Hypothalamus (tissue), 51 donors: Measurements from ENCODE around the gene ARNT2.

Source experiments
- DNase-seq, 51 donors: peaks; one replicate each; lab custom pipeline; 2025; lab: John Stamatoyannopoulos, UW

ARNT2 gene

DNA sequence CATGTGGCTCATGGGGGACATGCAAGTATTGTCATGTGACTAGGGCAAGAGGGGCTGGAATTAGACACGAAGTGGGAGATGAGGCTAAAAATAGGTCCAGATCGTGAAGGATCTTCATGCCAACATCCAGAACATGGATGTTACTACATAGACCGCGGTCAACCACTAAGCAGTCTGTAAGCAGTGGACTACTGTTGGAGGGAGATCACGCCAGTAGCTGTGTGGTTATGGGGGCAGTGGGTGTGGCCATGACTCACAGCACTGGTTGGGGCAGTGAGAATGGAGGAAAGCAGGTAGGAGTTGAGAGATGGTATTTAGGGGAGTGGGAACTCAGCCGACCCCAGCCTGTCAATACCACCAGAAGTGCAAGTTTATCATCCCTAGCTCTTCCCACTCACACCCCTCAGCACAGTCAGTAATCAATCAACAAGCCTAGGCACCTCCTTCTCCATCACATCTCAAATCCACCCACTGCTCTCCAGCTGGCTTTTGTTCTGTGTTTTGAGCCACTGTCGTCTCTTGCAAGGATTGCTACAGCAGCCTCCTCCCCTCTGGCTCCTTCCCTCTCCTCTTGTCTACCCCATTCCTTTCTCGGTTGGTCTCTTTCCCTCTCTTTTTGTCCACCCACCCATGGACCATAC is 183.8 kb downstream of the ARNT2 start:
- peak in 1 of 51 donors; percentile 48 for DNase-seq

DNA sequence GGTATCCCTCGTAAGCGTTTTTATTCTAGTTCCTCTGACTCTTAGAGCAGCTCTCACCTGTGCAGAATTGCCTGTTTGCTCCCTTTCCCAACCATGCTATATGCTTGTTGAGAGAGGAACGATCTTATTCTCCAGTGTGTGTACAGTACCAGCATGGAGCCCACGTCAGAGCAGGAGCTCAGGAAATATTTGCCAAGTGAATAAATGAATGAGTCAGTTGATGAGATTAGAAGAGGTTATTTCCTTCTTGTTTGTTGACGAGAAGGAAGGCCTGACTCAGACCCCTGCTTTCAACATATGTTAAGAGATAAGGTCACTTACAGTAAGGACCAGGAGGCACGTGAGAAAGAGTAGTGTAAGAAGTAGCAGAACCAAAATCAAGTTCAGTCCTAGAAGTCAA is 184.6 kb downstream of the ARNT2 start:
- DNase-seq = no peak

DNA sequence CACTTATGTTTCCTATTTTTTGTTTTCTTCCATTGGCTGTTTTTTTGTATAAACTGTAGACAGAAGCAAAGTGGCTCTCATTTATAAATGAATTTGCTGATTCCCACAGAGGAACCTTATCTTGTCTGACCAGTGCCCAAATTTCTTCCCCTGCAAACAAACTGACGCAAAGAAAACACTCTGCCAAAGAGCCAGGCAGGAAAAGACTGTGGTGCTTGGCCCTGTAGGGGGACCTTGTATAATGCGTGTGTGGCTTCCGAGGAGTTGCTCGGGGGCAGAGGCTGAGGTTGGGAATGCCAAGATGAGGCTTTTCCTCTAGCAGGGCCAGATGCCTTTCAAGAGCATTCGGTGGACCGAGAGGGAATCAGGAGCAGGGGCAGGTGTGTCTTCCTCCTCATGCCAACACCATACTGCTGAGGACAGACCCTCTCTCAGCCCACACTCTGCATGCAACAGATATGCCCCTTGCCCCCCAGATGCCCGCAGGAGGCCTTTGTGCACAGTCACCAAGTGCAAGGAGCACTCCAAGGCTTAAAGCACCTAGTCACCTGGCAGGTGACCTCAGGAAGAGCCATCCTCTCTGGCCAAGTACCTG is 186.7 kb downstream of the ARNT2 start:
- DNase-seq = no peak

DNA sequence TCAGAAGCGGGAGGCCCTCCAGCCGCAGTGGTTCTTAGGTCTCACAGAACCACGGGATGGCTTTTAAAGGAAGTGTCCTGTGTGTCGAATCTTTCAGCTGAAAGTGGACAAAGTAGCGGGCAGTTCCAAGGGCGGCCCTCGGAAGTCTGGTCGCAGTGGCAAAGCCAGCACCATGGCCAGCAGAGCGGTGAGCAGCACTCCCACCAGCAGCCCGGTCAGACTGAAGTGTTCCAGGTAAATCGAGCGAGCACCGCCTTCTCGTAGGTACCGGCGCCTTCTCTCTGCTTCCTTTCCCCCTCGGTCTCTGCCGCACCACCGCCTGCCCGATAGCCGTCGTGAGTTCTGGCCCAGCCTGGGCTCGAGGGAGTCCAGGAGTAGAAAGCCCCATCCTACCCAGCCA is 187.3 kb downstream of the ARNT2 start:
- no peak for DNase-seq

DNA sequence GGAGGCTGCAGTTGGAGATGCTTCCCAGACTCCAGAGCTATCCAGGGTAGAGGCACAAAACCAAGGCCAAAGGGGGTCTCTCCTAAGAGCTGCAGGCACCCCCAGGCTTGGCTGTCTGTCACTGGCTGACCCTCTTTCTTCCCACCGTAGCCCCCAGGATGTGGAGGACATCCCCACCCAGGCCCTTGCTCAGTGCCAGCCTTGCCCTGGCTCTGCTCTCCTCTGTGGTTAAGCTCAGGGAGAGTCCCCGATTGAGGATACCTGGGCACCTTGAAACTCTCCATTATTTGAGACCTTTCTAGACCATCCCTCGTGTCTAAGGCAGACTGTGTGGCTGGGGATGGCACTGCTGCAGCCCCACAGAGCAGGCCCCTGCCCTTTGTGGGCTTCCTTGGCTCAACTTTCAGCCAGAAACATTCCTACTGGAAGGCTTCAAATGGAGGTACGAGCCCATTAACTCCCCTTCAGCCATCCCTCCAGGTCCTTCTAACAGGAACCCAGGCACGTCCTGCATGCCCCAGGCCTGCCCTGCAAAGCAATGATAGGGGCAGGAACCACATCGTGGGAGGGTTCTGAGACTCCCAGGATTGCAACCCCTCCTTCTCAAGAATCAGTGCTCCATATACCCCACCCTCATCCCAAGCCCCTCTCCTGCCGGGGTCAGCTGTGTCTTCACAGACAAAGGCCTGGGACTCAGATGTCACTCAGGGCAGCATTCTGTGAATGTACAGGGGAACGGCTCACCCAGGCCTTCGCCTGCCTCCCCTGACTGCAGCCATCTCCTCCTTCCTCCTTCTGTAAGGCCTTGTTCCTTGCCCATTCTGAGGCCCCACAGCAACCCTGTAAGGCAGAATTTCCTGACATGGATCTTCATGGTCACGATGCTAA is 188.0 kb downstream of the ARNT2 start:
- DNase-seq = no peak

DNA sequence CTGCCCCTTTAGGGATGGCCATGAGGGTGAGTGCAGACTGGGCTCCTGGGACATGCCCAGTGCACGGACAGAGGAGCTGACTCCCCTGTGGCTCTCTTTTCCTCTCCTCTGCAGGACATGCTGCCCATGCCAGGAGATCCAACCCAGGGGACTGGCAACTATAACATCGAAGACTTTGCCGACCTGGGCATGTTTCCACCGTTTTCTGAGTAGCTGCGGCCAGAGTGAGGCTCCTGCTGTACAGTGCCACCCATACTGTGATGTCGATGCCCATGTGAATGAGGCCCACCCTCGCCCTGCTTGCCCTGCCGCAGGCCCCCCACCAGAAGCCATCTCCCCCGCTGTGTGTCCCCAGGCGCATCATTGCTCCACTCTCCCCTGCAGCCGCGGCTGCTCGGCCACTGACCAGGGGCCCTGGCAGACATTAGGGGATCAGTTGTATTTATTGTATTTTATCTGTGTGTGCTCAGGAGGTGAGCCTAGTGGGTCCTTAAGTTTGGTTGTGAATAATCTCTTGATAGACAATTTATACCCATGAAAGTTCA is 189.4 kb downstream of the ARNT2 start:
- no peak for DNase-seq

DNA sequence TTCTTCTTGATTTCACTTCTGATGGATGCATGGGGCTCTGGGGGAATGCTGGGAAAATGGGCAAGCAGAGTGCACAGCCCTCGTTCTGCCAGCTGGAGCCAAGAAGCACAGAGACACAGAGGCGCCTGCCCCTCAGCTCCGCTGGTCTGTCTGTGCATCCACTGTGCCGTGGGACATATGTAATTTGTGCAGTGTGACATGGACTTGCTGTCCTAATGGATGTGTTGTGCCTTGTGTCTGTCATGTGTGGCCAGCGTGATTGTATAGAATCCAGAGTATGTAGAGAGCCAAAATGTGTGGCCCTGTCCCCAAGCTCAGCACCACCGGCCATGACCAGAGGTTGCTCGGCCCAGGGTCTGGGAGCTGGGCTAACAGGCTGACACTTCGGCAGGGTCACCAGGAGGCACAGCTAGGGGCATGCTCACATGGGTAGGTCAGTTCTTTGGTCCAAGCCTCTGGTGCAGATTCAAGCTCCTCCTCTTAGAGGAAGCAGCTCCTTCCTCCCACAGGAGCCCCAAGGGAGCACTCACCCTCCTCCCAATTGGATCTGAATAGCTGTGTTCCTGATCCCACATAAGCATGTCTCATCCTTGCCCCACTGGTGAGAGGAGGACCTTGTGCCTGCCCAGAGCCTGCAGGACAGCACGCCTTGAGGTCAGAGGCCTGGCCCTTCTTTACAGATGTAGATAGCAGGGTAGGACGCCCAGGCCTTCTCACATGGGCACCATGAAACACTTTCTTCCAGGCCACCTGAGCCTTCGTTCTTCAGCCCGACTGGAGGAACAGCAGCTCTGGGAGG is 190.1 kb downstream of the ARNT2 start:
- DNase-seq = no peak

DNA sequence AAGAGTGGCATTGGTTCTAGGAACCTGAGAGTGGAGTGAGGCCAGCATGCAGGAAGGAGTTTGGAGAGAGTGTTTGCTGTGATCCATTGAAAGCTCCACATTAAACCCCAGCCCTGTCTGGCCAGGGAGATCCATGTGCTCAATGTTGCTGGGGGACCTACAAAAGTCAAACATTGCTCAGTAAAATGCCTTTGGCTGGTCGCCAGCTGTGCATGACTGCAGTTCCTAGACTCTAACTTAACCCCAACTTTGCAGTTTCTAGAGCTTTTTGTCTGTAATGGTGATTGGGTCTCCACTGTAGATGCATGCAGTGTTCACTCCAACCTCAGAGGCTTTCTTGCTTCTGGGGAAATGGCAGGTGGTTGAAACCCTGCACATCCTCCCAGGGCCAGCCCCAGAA is 191.2 kb downstream of the ARNT2 start:
- DNase-seq = no peak

DNA sequence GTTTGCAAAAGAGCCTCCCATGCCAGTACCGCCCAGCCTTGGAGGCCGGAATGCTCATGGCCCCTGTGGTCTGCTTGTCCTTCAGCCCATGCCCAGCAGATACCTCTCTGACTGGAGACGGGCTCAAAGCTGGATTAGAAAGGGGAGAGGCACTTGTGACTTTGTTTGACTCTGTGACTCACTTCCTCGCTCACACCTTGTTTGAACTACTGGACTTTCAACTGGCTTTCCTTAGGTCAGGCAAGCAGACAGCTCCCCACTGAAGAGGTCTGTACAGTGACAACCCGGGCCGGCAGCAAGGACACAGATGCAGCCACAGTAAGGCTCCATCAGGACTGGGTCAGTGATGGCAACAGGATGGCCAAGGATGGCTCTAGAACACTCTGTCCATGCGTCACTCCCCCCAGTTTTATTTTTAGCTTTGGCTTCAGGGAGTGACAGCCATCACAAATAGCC is 192.4 kb downstream of the ARNT2 start:
- DNase-seq = no peak

DNA sequence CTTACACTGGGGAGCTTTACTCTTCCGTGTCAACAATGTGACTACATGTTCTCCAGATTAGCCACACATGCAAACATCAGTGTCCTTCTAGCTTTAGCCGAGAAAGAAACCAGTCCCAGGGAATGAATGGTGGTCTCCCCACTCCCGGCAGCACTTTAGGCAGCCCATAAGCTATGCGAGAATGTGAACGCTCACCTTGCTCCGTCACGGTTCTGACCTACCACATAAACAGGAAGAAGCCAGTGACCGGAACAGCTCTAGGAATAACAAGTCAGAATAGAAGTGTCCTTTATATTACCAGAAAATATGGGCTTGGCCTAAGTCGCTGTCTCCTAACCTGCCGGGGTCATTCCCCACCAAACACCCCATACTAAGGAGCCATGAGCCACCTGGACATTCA is 192.9 kb downstream of the ARNT2 start:
- DNase-seq = no peak

DNA sequence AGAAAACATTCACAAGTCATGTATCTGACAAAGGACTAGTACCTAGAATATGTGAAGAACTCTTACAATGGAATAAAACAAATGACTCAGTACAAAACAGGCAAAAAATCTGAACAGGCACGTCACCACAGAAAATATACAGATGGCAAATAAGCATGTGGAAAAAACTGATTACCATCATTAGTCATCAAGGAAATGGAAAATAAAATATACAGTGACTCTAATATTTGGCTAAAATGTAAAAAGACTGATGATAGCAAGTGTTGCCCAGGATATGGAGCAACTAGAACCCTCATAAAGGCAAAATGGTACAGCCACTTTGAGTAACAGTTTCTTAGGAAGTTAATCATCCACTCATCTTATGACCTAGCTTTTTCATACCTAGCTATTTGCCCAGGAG is 195.2 kb downstream of the ARNT2 start:
- DNase-seq = no peak

DNA sequence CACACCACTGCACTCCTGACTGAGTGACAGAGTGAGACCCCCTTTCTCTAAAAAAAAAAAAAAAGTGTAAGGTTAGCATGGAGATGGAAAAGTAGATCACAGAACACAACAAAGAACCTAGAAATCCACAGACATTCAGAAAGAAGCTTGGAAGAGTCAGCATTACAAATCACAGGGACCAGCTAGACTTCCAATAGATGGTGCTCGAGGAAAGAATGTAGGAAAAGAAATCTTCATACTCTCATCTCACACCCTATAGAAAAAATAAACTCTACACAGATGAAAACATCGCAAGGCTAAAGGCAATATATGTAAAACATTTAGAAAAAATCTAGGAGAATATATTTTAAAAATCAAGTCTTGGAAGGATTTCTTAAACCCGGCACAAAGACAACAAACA is 196.4 kb downstream of the ARNT2 start:
- no peak for DNase-seq

DNA sequence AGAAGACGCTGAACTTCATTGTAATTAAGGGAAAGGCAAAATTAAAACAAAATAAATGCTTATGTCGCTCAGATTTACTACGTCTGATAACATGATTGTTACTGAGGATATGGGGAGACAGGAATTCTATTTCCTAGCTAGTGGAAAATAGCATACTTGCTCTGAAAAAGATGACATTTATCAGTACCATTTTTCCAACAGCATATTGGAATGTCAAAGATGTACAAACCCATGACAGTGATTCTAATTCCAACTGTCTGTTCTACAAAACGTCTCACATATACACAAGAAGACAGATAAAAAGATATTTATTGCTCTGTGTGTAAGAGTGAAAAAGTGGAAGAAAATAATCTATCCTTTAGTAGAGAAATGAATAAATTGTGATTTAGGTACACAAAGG is 197.1 kb downstream of the ARNT2 start:
- no peak for DNase-seq

DNA sequence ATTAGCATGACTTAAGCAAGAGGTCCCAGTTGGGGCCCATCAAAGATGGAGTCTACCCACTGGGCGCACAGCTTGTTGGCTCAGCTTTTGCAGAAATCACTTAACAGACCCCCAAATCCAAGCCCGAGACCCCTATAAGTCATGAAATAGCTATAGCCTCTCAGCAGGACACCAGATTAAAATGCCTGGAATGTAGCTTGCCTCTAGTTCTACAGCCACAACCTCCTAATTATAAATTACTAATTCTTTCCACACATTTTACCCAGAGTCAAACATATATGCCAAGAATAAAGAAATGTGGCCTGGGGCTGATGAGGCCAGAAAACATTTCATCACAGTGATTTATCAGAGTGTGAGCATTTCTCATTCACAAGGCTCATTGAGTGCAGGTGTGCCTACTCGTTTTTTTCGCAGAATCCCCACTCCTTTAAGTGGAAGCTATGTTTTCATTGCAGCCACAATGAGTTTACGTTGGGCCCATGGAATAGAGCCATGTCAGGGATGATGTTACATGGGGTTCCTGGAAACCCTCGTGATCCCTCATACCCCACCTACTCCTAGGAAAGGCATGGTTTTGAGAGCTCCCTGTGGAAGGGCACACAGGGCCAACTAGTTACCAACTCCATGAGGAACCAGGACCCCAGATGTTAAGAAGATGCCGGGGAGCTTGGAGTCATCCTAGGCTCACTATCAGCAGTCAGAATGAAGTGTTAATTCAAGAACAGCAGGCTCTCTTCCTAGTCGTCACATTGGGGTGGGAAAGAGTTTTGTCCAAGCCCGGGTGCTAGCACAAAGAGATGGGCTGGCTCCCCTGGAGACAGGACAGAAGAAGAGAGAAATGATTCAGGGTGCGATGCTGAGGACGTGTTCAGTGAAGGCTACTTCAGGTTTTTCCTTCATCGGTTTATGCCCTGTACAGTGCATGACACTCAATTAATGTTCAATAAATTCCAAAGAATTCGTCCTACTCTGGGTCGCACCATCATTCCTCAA is 200.7 kb downstream of the ARNT2 start:
- no peak for DNase-seq

DNA sequence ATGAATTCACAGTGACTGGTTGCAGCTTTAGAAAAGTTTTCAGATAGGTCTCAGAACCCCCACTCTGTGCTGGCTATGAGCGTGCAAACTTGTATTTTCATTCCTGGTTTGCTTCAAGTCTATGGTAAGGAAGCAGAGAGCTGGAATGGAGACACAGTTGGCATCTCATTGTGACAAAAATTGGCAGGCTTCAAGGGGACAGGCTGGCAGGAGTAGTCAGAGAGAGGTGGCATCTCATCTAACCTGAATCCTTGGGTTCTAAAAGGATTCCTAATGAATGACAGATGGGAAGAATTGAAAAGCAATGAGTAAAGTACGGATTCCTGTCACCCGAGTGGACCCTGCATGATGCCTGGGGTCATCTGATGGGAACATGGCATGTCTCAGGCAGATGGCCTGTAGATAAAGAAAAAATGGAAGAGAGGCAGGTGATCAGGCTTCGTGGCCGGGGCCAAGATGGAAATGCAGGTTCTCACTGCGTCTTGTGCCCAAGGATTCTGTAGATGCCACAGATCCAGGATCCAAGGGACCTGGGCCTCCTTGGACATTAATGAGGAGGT is 201.5 kb downstream of the ARNT2 start:
- DNase-seq = no peak

DNA sequence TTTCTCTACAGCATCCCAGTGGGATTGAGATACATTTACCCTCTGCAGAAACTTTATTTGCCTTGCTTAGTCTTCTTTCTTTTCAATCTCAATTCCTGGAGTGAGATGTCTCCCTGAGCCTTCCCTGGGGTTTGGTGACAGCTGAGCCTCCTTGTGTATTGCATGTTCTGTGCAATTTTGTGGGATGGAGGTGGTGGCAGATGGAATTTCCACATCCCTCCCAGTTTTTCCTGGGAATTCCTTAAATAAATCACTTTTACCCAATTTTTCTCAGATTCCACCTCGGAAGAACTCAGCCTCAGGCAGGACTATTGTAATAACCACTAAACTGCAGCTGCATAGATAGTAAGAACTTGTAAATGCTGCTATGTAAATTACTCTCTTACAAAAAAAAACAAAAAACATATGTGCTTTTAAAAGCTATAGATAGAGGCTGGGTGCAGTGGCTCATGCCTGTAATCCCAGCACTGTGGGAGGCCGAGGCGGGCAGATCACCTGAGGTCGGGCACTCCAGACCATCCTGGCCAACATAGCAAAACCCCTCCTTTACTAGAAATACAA is 202.4 kb downstream of the ARNT2 start:
- no peak for DNase-seq

DNA sequence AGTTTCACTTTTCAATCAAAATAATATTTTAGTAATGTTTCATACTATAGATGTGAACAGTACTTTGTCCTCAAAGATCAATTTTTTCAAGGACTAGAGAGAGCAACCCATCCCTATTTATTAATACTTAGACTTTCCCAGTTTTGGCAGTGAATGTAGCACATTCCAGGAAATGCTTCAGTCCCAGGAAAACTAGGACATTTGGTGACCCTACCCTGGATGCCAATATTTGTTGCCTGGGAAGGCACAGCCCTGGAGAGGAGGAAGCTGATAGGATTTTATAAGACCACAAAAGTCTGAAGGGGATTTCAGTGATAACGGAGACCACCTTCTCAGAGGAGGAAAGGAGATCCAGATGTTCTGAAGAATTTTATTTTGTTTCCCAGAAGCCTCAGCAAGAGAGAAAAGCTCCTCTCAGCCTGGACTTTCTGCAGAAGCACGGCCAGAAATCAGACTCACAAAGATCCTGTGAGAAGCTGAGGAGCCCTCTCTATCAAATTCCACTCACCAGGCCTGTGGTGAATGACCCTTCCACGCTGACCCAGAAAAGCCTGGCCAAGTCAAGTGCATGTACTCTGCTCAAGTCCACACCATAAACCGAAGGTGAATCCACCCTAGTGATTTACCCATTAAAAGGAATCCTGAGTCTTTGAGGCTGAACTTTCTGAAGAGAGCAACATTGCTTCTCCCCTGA is 203.3 kb downstream of the ARNT2 start:
- DNase-seq = no peak

DNA sequence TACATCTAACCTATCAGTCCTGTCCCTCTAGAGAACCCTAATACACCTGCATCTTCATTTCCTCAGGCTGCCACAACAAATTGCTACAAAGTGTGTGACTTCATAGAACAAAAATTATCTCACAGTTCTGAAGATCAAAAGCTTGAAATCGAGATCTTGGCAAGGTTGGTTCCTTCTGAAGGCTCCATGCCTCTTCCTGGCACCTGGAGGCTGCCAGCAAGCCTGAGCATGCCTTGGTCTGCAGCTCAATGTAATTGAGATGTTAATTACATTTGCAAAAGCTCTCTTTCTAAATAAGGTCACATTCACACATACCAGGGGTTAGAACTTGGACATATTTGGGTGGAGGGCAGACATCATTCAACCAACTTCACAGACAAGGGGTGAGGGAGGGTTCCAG is 204.5 kb downstream of the ARNT2 start:
- DNase-seq = no peak
